SU-DHL-6 (cell line): ENCODE measurements around the gene ATP11A.

Experiments used
- EZH2phosphoT487 ChIP-seq: fragments of 200-600 bp; sonication (generic), shearing (Covaris generic); conservative IDR thresholded peaks from 2 replicates; pipeline ENCODE4 v1.6.1; 2018; ENCODE audit warnings: mild to moderate bottlenecking, antibody characterized with exemption, low read length, moderate library complexity, mixed read lengths
- TF ChIP-seq, protein P1 (sequence below): fragments of 200-600 bp; sonication (generic); IDR thresholded peaks from one replicate; pipeline ENCODE4 v1.5.1; 2017; ENCODE audit warnings: antibody characterized with exemption, mild to moderate bottlenecking, low read length, moderate library complexity; ENCODE audit not compliant: insufficient read depth, poor library complexity, severe bottlenecking

DNA sequence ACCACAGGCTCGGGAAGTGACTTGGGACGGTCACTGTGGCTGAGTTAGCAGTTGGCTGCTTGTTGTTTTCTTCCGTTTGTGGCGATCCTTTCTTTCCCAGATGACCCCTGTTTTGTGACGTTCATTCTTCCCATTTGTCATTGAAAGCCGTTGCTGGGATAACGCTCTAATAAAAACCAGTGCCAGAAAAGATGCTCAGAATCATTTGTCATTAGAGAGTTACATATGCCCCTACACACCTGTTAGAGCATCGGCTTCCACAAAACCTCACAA, 239.9 kb downstream of the ATP11A start:
- TF ChIP-seq, protein P1, sequence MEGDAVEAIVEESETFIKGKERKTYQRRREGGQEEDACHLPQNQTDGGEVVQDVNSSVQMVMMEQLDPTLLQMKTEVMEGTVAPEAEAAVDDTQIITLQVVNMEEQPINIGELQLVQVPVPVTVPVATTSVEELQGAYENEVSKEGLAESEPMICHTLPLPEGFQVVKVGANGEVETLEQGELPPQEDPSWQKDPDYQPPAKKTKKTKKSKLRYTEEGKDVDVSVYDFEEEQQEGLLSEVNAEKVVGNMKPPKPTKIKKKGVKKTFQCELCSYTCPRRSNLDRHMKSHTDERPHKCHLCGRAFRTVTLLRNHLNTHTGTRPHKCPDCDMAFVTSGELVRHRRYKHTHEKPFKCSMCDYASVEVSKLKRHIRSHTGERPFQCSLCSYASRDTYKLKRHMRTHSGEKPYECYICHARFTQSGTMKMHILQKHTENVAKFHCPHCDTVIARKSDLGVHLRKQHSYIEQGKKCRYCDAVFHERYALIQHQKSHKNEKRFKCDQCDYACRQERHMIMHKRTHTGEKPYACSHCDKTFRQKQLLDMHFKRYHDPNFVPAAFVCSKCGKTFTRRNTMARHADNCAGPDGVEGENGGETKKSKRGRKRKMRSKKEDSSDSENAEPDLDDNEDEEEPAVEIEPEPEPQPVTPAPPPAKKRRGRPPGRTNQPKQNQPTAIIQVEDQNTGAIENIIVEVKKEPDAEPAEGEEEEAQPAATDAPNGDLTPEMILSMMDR, result no peak
- TF ChIP-seq EZH2phosphoT487, result no peak
